Stomach smooth muscle (tissue), 2 donors: ENCODE measurements around the gene UBTD2.

ENCODE experiments used
- H3K27ac ChIP-seq: one replicate; pipeline ENCODE4 v1.7.0; 2013; ENCODE audit warnings: mild to moderate bottlenecking, low read length, inconsistent platforms
- H3K27me3 ChIP-seq, 2 donors: one replicate each; pipeline ENCODE4 v1.7.0; 2013; ENCODE audit warnings: low read length in 2 of 2; ENCODE audit not compliant: insufficient read depth in 2 of 2, control insufficient read depth in 1 of 2
- H3K36me3 ChIP-seq, 2 donors: one replicate each; pipeline ENCODE4 v1.7.0; 2013; ENCODE audit warnings: low read length in 2 of 2; ENCODE audit not compliant: control insufficient read depth in 2 of 2, insufficient read depth in 2 of 2
- H3K4me1 ChIP-seq: one replicate; pipeline ENCODE4 v1.7.0; 2013; ENCODE audit warnings: low read length; ENCODE audit not compliant: control insufficient read depth, insufficient read depth
- H3K4me3 ChIP-seq, 2 donors: one replicate each; pipeline ENCODE4 v1.7.0; 2013; ENCODE audit warnings: low read length in 2 of 2
- H3K9ac ChIP-seq, 2 donors: one replicate each; pipeline ENCODE4 v1.7.0; 2013; ENCODE audit warnings: low read length in 2 of 2, mild to moderate bottlenecking in 1 of 2
- H3K9me3 ChIP-seq, 2 donors: one replicate each; pipeline ENCODE4 v1.7.0; 2013; ENCODE audit warnings: low read length in 2 of 2; ENCODE audit not compliant: control insufficient read depth in 2 of 2
- donor health status: healthy.
- donor health status: Pancreatic carcinoma.

The UBTD2 gene

DNA sequence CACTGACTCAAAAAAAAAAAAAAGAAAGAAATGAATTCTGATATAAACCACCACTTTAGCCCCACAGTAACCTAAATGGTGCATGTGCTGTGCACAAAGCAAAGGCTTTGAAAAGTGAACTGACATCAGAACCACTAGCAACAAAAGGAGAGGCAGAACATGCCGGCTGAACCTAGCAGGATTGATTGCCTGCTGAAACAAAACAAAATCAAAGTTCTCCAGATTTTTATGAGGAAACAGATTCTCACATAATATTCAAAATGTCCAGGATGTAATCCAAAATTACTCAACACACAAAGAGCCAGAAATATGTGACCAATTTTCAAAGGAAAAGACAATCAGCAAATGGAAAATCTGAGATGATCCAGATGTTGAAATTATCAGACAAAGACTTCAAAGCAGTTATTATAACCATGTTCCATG is 37.9 kb downstream of the UBTD2 start:
- no peak overlapping the region for H3K4me3 ChIP-seq
- H3K27me3 ChIP-seq, result no peaks in the 10 kb centered on the region
- no peak overlapping the region for H3K27ac ChIP-seq
- no peak overlapping the region for H3K9ac ChIP-seq
- H3K9me3 ChIP-seq, result no peaks in the 10 kb centered on the region
- H3K4me1 ChIP-seq, result peaks cover 3% of the 10 kb centered on the region
- no peaks in the 10 kb centered on the region for H3K36me3 ChIP-seq

DNA sequence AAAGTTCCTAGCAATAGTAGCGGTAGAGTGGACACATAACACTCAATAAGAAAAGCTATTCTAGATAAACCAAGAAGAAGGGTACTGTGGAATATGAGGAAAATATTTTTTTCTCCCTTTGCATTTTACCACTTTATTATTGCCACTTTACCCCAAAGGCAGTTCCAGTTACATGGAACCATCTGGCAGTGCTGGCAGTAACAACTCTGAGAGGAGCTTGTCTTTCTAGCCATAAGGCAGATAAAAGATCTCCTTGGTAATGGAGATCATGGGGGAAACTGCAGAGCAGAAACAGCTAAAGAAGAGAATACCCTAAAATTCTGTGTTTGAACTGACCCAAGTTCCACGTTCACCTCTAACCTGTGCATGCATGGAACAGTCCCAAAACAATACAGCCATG is 38.5 kb downstream of the UBTD2 start:
- no peaks in the 10 kb centered on the region for H3K36me3 ChIP-seq
- H3K9me3 ChIP-seq, result no peaks in the 10 kb centered on the region
- H3K4me1 ChIP-seq, result peaks cover 3% of the 10 kb centered on the region
- no peak overlapping the region for H3K27ac ChIP-seq
- no peaks in the 10 kb centered on the region for H3K27me3 ChIP-seq
- no peak overlapping the region for H3K9ac ChIP-seq
- no peak overlapping the region for H3K4me3 ChIP-seq

DNA sequence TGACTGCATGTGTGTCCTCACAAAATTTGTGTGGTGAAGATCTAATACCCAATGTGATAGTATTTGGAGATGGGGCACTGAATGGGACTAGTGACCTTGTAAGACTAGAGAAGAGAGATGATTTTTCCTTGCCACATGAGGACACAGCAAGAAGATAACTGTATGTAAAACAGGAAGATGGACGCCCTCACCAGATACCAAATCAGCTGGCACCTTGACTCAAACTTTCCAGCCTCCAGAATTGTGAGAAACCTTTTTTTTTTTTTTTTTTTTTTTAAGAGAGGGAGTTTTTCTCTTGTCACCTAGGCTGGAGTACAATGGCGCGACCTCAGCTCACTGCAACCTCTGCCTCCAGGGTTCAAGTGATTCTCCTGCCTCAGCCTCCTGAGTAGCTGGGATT is 40.3 kb downstream of the UBTD2 start:
- Histone ChIP-seq H3K9me3 (no peaks in the 10 kb centered on the region), H3K27ac (no peak overlapping the region), H3K4me1 (peaks cover 3% of the 10 kb centered on the region), H3K36me3 (no peaks in the 10 kb centered on the region), H3K4me3 (no peak overlapping the region), H3K27me3 (no peaks in the 10 kb centered on the region), H3K9ac (no peak overlapping the region)

DNA sequence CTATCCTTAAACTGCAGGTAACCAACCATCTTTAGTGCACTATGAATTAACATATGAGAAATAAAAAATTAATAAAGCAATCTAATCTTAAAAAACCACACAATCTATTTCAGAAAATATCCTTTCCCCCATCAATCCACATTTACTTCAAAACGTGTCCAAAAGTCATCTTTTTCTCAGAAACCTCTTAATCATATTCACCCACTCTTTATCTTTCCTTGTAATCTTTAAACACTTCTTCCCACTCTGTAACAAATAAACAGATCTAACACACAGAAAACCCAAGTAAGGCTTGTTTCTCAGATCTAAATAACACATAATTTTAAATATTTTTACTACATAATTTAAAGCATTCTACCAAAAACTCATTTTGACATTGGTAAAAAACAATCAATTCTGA is 45.2 kb downstream of the UBTD2 start:
- no peak overlapping the region for H3K9ac ChIP-seq
- no peaks in the 10 kb centered on the region for H3K27me3 ChIP-seq
- H3K36me3 ChIP-seq, result no peaks in the 10 kb centered on the region
- H3K9me3 ChIP-seq, result no peaks in the 10 kb centered on the region
- no peak overlapping the region for H3K27ac ChIP-seq
- no peaks in the 10 kb centered on the region for H3K4me1 ChIP-seq
- H3K4me3 ChIP-seq, result no peak overlapping the region

GRCh38 chr5:172235827-172236736 is 47.5 kb downstream of the UBTD2 start:
- Histone ChIP-seq H3K27me3 (no peaks in the 10 kb centered on the region), H3K9ac (no peak overlapping the region), H3K9me3 (no peaks in the 10 kb centered on the region), H3K4me1 (no peaks in the 10 kb centered on the region), H3K4me3 (no peak overlapping the region), H3K36me3 (peaks cover 0 to 3% of the 10 kb centered on the region in 2 donors), H3K27ac (no peak overlapping the region)

DNA sequence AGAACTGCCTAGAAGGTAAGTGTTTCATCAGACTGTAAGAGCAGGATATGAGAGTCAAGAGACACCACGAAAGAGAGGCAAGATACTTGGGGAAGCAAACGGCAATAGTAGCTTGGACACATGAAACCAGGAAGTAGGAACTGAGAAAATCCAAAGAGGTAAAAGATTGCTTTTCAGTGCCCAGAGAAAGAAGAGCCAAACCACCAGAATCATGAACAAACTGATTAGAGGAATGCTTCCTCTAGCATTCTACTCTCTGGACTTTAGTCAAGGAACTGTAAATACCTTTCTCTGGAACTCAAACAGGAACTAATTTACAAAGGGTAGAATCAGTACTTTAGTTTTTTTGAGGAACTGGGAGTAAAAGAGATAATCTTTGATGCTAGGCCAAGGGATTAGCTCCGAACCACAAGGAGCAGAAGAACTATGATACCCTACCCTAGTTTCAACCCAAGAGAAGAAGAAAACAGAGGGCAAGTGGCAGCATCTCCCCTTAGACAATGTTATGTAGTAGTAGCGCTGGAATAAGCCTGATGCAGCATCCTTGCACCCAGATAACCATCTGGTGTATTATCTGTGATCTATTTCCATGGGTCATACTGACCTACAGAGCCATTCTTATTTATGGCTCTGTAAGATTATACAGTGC is 48.3 kb downstream of the UBTD2 start:
- Histone ChIP-seq H3K27ac (no peak overlapping the region), H3K27me3 (no peaks in the 10 kb centered on the region), H3K9ac (no peak overlapping the region), H3K4me3 (no peak overlapping the region), H3K4me1 (no peaks in the 10 kb centered on the region), H3K36me3 (peaks cover 0 to 3% of the 10 kb centered on the region in 2 donors), H3K9me3 (no peaks in the 10 kb centered on the region)

GRCh38 chr5:172234031-172234430 is 49.5 kb downstream of the UBTD2 start:
- Histone ChIP-seq H3K4me3 (no peak overlapping the region), H3K36me3 (peaks cover 0 to 3% of the 10 kb centered on the region in 2 donors), H3K4me1 (no peaks in the 10 kb centered on the region), H3K9ac (no peak overlapping the region), H3K27ac (no peak overlapping the region), H3K9me3 (no peaks in the 10 kb centered on the region), H3K27me3 (no peaks in the 10 kb centered on the region)

- no peaks in the 10 kb centered on the region for H3K9me3 ChIP-seq
- no peak overlapping the region for H3K27ac ChIP-seq
- H3K36me3 ChIP-seq, result peaks cover 0 to 3% of the 10 kb centered on the region in 2 donors
- H3K9ac ChIP-seq, result no peak overlapping the region
- no peak overlapping the region for H3K4me3 ChIP-seq
- no peaks in the 10 kb centered on the region for H3K4me1 ChIP-seq
- H3K27me3 ChIP-seq, result no peaks in the 10 kb centered on the region
These were observed 53.7 kb downstream of the UBTD2 start for GRCh38 chr5:172229904-172230303.

GRCh38 chr5:172224996-172225395 is 58.6 kb downstream of the UBTD2 start:
- Histone ChIP-seq H3K4me3 (no peak overlapping the region), H3K27ac (no peak overlapping the region), H3K4me1 (no peaks in the 10 kb centered on the region), H3K27me3 (no peaks in the 10 kb centered on the region), H3K9ac (no peak overlapping the region), H3K9me3 (no peaks in the 10 kb centered on the region), H3K36me3 (peaks cover 0 to 3% of the 10 kb centered on the region in 2 donors)

- no peak overlapping the region for H3K27ac ChIP-seq
- H3K4me3 ChIP-seq, result no peak overlapping the region
- H3K4me1 ChIP-seq, result no peaks in the 10 kb centered on the region
- no peaks in the 10 kb centered on the region for H3K27me3 ChIP-seq
- H3K9me3 ChIP-seq, result no peaks in the 10 kb centered on the region
- H3K36me3 ChIP-seq, result peaks cover 0 to 3% of the 10 kb centered on the region in 2 donors
- H3K9ac ChIP-seq, result no peak overlapping the region
These were observed 59.4 kb downstream of the UBTD2 start for GRCh38 chr5:172223901-172224873.
